HepG2 (cell line): ENCODE results near the gene FAM163A. TPM values are rescaled to one million over a fixed set of nuclear protein-coding genes. Genes with fewer than 3 reads are reported as not detected.

ENCODE experiments used
- ATAC-seq: fragments of 200-7000 bp; cut with Tn5 transposase; 3 replicates; pipeline ENCODE4 v1.9.1; 2020; ENCODE audit warnings: mild to moderate bottlenecking, moderate library complexity
- BruUV-seq: library from RNA; stranded (reverse); fragments of 400-500 nt; replicated peaks from 2 replicates; lab custom pipeline; 2021; lab: Mats Ljungman, UMichigan
- CTCF ChIA-PET: fragments of 300-600 bp; formaldehyde crosslinking; extraction: SDS; loops from one replicate; lab custom pipeline; 2021; ENCODE audit warnings: low total read pairs, inconsistent platforms, low intra/inter-chr PET ratio; lab: Yijun Ruan, JAX
- POLR2A ChIA-PET: fragments of 350-600 bp; sonication (Branson Sonifier 250); formaldehyde crosslinking; loops from one replicate; lab custom pipeline; 2020; ENCODE audit warnings: antibody characterized with exemption, inconsistent platforms; lab: Yijun Ruan, JAX
- DNase-seq: peaks from one replicate; pipeline ENCODE4 v3.0.0-alpha.2; 2015; ENCODE audit warnings: low spot score
- FAIRE-seq: peaks from 3 replicates; lab custom pipeline; 2011; peaks lifted over from hg19 to GRCh38; lab: Jason Lieb, UNC
- H2AFZ ChIP-seq: one replicate; pipeline ENCODE4 v1.6.1; 2011; ENCODE audit warnings: low read length, inconsistent platforms
- H3K27ac ChIP-seq: fragments of 300-600 bp; 3 replicates; pipeline ENCODE4 v1.8.0; 2011; ENCODE audit warnings: mixed run types, mild to moderate bottlenecking, mixed read lengths, low read length, inconsistent platforms; ENCODE audit not compliant: insufficient read depth; ENCODE audit errors: extremely low read length
- H3K27me3 ChIP-seq, 2 experiments: fragments of 200-600 bp in 1 of 2; 2 replicates in 1 of 2; 3 replicates in 1 of 2; pipeline versions ENCODE4 v1.6.0 to v1.8.0; 2011; ENCODE audit warnings: low read length in 2 of 2, mild to moderate bottlenecking in 2 of 2, moderate library complexity in 2 of 2, inconsistent platforms in 1 of 2; ENCODE audit not compliant: insufficient read depth in 2 of 2, control insufficient read depth in 1 of 2
- H3K36me3 ChIP-seq, 2 experiments: fragments of 200-600 bp in 1 of 2; replicated peaks in 1 of 2; 2 replicates in 1 of 2; 3 replicates in 1 of 2; pipeline versions ENCODE4 v1.5.1 to v1.8.0; 2011; ENCODE audit warnings: low read length in 2 of 2, inconsistent platforms in 1 of 2; ENCODE audit not compliant: insufficient read depth in 2 of 2, control insufficient read depth in 1 of 2
- H3K4me1 ChIP-seq: 2 replicates; pipeline ENCODE4 v1.5.1; 2012; ENCODE audit warnings: low read length, inconsistent platforms; ENCODE audit not compliant: insufficient read depth
- H3K4me2 ChIP-seq: 2 replicates; pipeline ENCODE4 v1.6.0; 2011; ENCODE audit warnings: low read depth, low read length, inconsistent platforms
- H3K4me3 ChIP-seq, 3 experiments: fragments of 200-600 bp in 1 of 3; sonication (generic), shearing (Covaris generic) in 1 of 3; replicated peaks in 1 of 3; 2 replicates each; pipeline ENCODE4 v1.5.1; 2011 to 2016; ENCODE audit warnings: low read length in 3 of 3, inconsistent platforms in 2 of 3, low read depth in 2 of 3, mild to moderate bottlenecking in 2 of 3, control low read depth in 1 of 3, mixed read lengths in 1 of 3; ENCODE audit not compliant: insufficient read depth in 1 of 3
- H3K79me2 ChIP-seq: one replicate; pipeline ENCODE4 v1.6.1; 2011; ENCODE audit warnings: low read length, inconsistent platforms; ENCODE audit not compliant: insufficient read depth
- H3K9ac ChIP-seq: 2 replicates; pipeline ENCODE4 v1.6.0; 2011; ENCODE audit warnings: mild to moderate bottlenecking, low read depth, low read length, inconsistent platforms; ENCODE audit not compliant: insufficient read depth
- H3K9me3 ChIP-seq: 2 replicates; pipeline ENCODE4 v1.5.1; 2012; ENCODE audit warnings: mild to moderate bottlenecking, low read length
- H4K20me1 ChIP-seq: 2 replicates; pipeline ENCODE4 v1.6.0; 2011; ENCODE audit warnings: inconsistent platforms, mild to moderate bottlenecking, low read length, moderate library complexity; ENCODE audit not compliant: insufficient read depth
- CBFB ChIP-seq: sonication (generic); formaldehyde crosslinking; IDR thresholded peaks from 2 replicates; pipeline ENCODE4 v1.4.0; 2020; ENCODE audit warnings: missing genetic modification reagents
- CBX5 ChIP-seq: sonication (generic); formaldehyde crosslinking; IDR thresholded peaks from 2 replicates; pipeline ENCODE4 v1.4.0; 2020; ENCODE audit warnings: missing genetic modification reagents, borderline replicate concordance
- E2F5 ChIP-seq: sonication (generic); formaldehyde crosslinking; conservative IDR thresholded peaks from 2 replicates; pipeline ENCODE4 v1.4.0; 2020; ENCODE audit warnings: missing genetic modification reagents
- FOXK1 ChIP-seq: sonication (generic); formaldehyde crosslinking; IDR thresholded peaks from 2 replicates; pipeline ENCODE4 v1.4.0; 2020; ENCODE audit warnings: low read depth, missing genetic modification reagents, borderline replicate concordance
- HIC2 ChIP-seq: sonication (generic); formaldehyde crosslinking; IDR thresholded peaks from 2 replicates; pipeline ENCODE4 v1.9.0; 2022; ENCODE audit warnings: low read depth, missing genetic modification reagents
- KDM5B ChIP-seq: sonication (generic); formaldehyde crosslinking; IDR thresholded peaks from 2 replicates; pipeline ENCODE4 v1.4.0; 2020; ENCODE audit warnings: missing genetic modification reagents, mild to moderate bottlenecking, borderline replicate concordance
- MLX ChIP-seq: IDR thresholded peaks from 2 replicates; pipeline ENCODE4 v1.6.1; 2016
- PCBP1 ChIP-seq: fragments of 200-400 bp; formaldehyde crosslinking; IDR thresholded peaks from 2 replicates; pipeline ENCODE4 v1.6.1; 2017; ENCODE audit warnings: mild to moderate bottlenecking, low read depth, low read length, borderline replicate concordance
- TBX2 ChIP-seq: sonication (generic); formaldehyde crosslinking; IDR thresholded peaks from 2 replicates; pipeline ENCODE4 v1.5.0; 2020; ENCODE audit warnings: missing genetic modification reagents, mild to moderate bottlenecking, borderline replicate concordance
- ZBTB21 ChIP-seq: sonication (generic); formaldehyde crosslinking; IDR thresholded peaks from 2 replicates; pipeline ENCODE4 v1.4.0; 2020; ENCODE audit warnings: missing genetic modification reagents
- ZNF691 ChIP-seq: sonication (generic); formaldehyde crosslinking; IDR thresholded peaks from 2 replicates; pipeline ENCODE4 v1.4.0; 2020; ENCODE audit warnings: missing genetic modification reagents, low read depth, mild to moderate bottlenecking, borderline replicate concordance
- WGBS: methylation state at CpG from one replicate; pipeline ENCODE4 v1.1.6; 2017; ENCODE audit warnings: low lambda C conversion rate; 5-methylcytosine and 5-hydroxymethylcytosine counted together
- in situ Hi-C: cut with HindIII; loops from 2 replicates; pipeline ENCODE4 v1.10.0; 2017; ENCODE audit warnings: low pct_unique_long_range_greater_than_20kb; ENCODE audit not compliant: extremely low pct_ligation_motif_present
- intact Hi-C: fragments of 100-400 bp; cut with micrococcal nuclease; formaldehyde crosslinking; loops from one replicate; pipeline ENCODE4 v1.10.0; 2022; ENCODE audit not compliant: unreplicated experiment
- polyA plus RNA-seq, 8 experiments: library from polyadenylated mRNA; depleted of rRNA in 3 of 8; stranded (reverse) in 7 of 8; unstranded in 1 of 8; fragments of >200 nt; fragmentation: Illumina TruSeq in 4 of 8; extraction: Trizol in 4 of 8; gene quantifications; 2 replicates each; pipeline versions ENCODE4 v1.2.1 to v1.2.3, GENCODE V29; 2011 to 2016; ENCODE audit warnings: low read depth in 4 of 8, missing spikeins in 1 of 8, mixed read lengths in 1 of 8; ENCODE audit not compliant: insufficient read depth in 1 of 8
- total RNA-seq, 5 experiments: library from RNA; depleted of rRNA; stranded (reverse); fragments of >200 nt; fragmentation: Illumina TruSeq; extraction: Trizol; gene quantifications; 2 replicates each; pipeline ENCODE4 v1.2.3, GENCODE V29; 2016; ENCODE audit warnings: low read depth in 1 of 5

Gene FAM163A
- total and polyA plus RNA-seq, 2 of the 13 experiments (the other 11 are each of a cell fraction or from before 2014, with no cell fraction given), result not detected

GRCh38 chr1:179781962-179782361, 38.9 kb downstream of the FAM163A start:
- Histone ChIP-seq H3K36me3 (no peaks in the 10 kb centered on the region), H3K4me1 (no peaks in the 10 kb centered on the region), H3K27ac (no peak overlapping the region), H3K9me3 (no peaks in the 10 kb centered on the region), H3K79me2 (no peaks in the 10 kb centered on the region), H4K20me1 (no peaks in the 10 kb centered on the region), H3K4me2 (no peak overlapping the region), H3K27me3 (peaks cover 2 to 42% of the 10 kb centered on the region in 2 experiments; a peak in 3 of 5 replicates), H3K4me3 (no peak overlapping the region), H2AFZ (no peak overlapping the region), H3K9ac (no peak overlapping the region)
- no TSS peak for BruUV-seq
- WGBS, result 17% methylated on average over 5 of the region's 10 CpGs
- ATAC-seq (no peak), DNase-seq (no peak), FAIRE-seq (no peak)
- intact Hi-C loops, result no loop called here
- TF ChIP-seq KDM5B (CRISPR knock-in tag) (no peak), CBX5 (CRISPR knock-in tag) (no peak), MLX (no peak), HIC2 (CRISPR knock-in tag) (no peak), CBFB (CRISPR knock-in tag) (no peak), TBX2 (CRISPR knock-in tag) (no peak), ZNF691 (CRISPR knock-in tag) (no peak), PCBP1 (no peak), FOXK1 (CRISPR knock-in tag) (no peak), E2F5 (CRISPR knock-in tag) (no peak), ZBTB21 (CRISPR knock-in tag) (no peak)
- in situ Hi-C loops, result no loop called here
- ChIA-PET POLR2A (no interaction called here), CTCF (no interaction called here)
